Activated naive CD8-positive, alpha-beta T cell treated with anti-CD3 and anti-CD28 coated beads, Interleukin-2, amount 10 ng/mL, durations not matched to agents 7 days and 5 days (primary cell): Measurements from ENCODE around the gene NFKBIE. TPM values are rescaled to one million over a fixed set of nuclear protein-coding genes. Genes with fewer than 3 reads are reported as not detected.
A peak's percentile ranks its signal among the peaks of the same experiment; 100 is the strongest.

Experiments
- ATAC-seq: fragments of 150-1000 bp; cut with Tn5 transposase; one replicate; pipeline ENCODE4 v1.10.0; 2021; ENCODE audit warnings: low read depth, moderate library complexity
- POLR2A ChIA-PET: fragments of 350-600 bp; sonication (Branson Sonifier 250); formaldehyde crosslinking; loops from one replicate; lab custom pipeline; 2021; ENCODE audit warnings: antibody characterized with exemption; lab: Charles Lee
- DNase-seq: peaks from one replicate; pipeline ENCODE4 v3.0.0; 2021
- H3K27ac Mint-ChIP-seq: one replicate; pipeline ENCODE4 v1.8.0; 2022; ENCODE audit warnings: mild to moderate bottlenecking, mixed read lengths
- H3K27me3 Mint-ChIP-seq: one replicate; pipeline ENCODE4 v1.8.0; 2022; ENCODE audit warnings: mild to moderate bottlenecking, moderate library complexity, mixed read lengths
- H3K36me3 Mint-ChIP-seq: one replicate; pipeline ENCODE4 v1.8.0; 2021; ENCODE audit warnings: mild to moderate bottlenecking, mixed read lengths
- H3K4me1 Mint-ChIP-seq: one replicate; pipeline ENCODE4 v1.8.0; 2021; ENCODE audit warnings: mixed read lengths
- H3K4me3 Mint-ChIP-seq: one replicate; pipeline ENCODE4 v1.8.0; 2022; ENCODE audit warnings: mild to moderate bottlenecking, moderate library complexity, mixed read lengths
- H3K9me3 Mint-ChIP-seq: one replicate; pipeline ENCODE4 v1.8.0; 2021; ENCODE audit warnings: mixed read lengths
- total RNA-seq, 2 experiments: library from RNA; stranded (reverse); gene quantifications; one replicate each; pipeline ENCODE4 v1.2.3, GENCODE V29; 2021

NFKBIE gene
- total RNA-seq, 2 experiments from 2014 or later = 14.0 to 14.3 TPM

DNA sequence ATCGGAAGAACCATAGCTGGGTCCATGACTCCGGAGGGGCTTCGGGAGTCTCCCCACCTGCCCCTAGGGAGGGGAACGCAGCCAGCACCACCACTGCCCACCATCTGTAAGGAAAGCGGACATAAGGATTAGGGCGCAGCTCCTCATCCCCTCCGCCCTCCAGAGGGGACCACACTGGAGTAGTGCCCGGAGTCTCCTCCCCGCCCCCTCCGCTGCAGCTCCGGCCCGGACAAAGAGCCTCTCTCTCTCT, 8.7 kb downstream of the NFKBIE start:
- peak; percentile 15 for ATAC-seq
- H3K4me1 Mint-ChIP-seq = peaks cover 46% of the 10 kb centered on the region
- H3K27ac Mint-ChIP-seq = peak overlapping the region; percentile 90
- no peaks in the 10 kb centered on the region for H3K9me3 Mint-ChIP-seq
- H3K36me3 Mint-ChIP-seq = peaks cover 28% of the 10 kb centered on the region
- no peaks in the 10 kb centered on the region for H3K27me3 Mint-ChIP-seq
- peak overlapping the region; percentile 91 for H3K4me3 Mint-ChIP-seq
- POLR2A ChIA-PET = interaction anchor here (0.5 to 4.3 kb wide), 9 partner anchors 8 to 134 kb away, joined by 3 to 111 read pairs (median 3); partner anchors contain the start of genes HSP90AB1 and NFKBIE
- no peak for DNase-seq

DNA sequence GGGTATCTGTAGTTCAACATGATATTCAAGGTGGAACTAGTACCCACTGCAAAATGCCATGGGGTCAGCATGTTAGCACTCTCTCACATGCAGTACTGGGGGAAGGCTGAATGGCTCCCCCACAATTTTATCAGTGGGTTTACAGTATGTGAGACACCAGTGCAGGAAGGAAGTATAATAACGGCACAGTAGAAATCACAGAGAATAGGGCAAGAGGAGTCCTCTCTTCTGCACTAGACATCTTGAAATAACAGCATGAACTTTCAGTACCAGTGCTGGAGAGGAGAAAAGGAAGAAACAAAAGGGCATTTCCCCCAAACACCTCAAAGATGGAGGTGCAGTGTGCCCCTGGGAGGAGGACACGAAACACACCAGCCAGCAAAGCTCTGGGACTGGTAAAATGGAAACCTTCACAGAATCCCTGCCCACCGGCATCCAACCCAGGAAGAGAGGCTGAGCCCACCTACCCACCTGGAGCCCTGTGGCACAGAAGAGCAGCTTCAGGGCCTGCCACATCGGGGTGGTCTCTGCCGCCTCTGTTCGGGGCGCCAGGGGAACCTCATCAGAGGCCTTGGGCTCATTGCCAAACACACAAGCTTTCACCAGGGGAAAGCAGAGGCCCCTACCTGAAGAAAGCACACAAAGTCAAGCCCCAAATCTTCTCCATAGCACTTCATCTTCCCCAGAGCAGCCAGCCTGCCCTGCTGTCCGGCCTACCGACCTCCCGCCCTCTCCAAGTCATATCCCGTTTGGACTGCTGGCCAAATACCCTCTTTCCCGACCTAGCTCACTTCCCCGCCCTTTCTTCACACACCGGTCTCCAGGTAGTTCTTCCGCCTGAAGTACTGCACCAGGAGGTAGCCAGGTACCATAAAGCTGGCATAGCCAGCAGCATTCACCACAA, 9.2 kb downstream of the NFKBIE start:
- DNase-seq (no peak), ATAC-seq (no peak)
- H3K4me1 Mint-ChIP-seq = peaks cover 48% of the 10 kb centered on the region
- POLR2A ChIA-PET = interaction anchor here (0.8 to 4.3 kb wide), 9 partner anchors 9 to 133 kb away, joined by 3 to 111 read pairs (median 3); partner anchors contain the start of genes HSP90AB1 and NFKBIE
- peaks cover 30% of the 10 kb centered on the region for H3K36me3 Mint-ChIP-seq
- H3K4me3 Mint-ChIP-seq = peak overlapping the region; percentile 91
- H3K9me3 Mint-ChIP-seq = no peaks in the 10 kb centered on the region
- H3K27me3 Mint-ChIP-seq = no peaks in the 10 kb centered on the region
- peak overlapping the region; percentile 90 for H3K27ac Mint-ChIP-seq

DNA sequence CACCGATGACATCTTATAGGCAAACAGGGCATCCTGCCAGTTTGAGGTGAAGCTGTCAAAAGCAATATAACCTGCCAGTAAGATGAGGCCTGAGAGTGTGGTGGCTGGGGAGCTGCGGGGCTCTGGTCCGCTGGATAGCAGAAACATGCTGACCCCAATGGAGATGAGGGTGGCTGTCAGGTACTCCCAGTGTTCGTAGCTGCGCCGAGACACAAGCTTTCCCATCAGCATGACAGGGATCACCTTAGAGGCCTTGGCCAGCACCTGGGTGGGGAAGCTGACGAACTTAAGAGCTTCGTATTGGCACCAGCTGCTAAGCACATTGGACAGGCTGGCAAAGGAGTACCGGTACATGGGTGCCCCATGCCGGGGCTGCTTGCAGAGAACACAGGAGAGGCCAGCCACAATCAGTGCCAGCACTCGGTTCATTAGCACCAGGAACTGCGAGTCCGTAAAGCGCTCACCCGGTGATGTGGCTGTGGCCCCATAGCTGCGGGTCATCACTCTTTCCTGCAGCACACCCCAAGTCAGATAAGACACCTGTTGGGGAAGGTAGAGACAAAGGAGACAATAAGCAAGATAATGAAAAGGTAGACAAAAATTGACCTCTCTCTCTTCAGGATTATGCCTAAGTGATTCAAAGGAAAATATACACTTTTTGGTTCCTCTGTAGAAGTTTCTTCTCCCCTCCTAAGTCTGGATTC, 10.1 kb downstream of the NFKBIE start:
- H3K27me3 Mint-ChIP-seq = no peaks in the 10 kb centered on the region
- POLR2A ChIA-PET = interaction anchor here (0.6 to 4.3 kb wide), 5 partner anchors 8 to 718 kb away, joined by 3 to 111 read pairs (median 6); partner anchors contain the start of genes HSP90AB1 and NFKBIE
- peak overlapping the region; percentile 91 for H3K4me3 Mint-ChIP-seq
- H3K9me3 Mint-ChIP-seq = no peaks in the 10 kb centered on the region
- peak overlapping the region; percentile 90 for H3K27ac Mint-ChIP-seq
- ATAC-seq = no peak
- H3K36me3 Mint-ChIP-seq = peaks cover 29% of the 10 kb centered on the region
- DNase-seq = no peak
- H3K4me1 Mint-ChIP-seq = peaks cover 48% of the 10 kb centered on the region

DNA sequence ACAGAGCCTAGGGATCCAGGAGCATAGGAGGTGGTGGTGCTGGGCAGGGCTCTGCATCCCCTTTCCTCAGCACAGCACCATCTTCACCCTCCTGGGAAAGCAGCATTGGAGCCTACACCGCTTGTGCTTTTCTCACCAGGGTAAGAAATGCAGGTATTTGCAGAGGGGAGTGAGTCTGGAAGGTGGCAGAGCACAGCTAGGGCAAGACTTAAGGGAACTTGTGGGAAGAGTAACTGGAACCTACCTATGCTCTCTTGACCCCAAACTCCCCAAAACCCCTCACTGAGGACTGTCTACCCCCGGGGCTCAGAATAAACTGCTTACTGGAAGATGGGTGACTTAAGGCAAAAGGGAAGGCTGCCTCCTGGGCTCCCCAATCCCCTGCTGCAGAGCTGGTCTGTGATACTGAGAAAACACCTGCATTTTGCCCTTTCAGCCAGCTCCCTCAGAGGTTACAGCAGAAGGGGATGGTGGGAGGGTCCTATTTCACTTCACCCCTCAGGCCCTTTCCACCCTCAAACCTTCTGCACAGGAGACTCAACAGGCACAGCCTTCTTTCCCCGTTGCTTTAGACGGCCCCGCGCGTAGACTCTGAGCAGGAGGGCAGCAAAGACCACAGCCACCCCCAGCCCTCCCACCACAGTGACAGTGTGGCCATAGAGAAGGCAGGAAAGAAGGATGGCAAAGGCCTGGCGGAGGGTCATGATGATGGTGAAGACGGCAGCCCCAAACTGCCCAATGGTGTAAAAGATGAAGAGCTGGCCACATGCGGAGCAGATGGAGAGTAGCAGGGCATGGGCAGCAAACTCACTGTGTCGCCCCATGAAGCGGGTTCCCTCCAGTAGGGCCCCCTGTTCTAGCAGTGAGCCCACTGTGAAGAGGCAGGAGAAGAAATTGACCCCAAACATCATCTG, 10.9 kb downstream of the NFKBIE start:
- no peak for ATAC-seq

DNA sequence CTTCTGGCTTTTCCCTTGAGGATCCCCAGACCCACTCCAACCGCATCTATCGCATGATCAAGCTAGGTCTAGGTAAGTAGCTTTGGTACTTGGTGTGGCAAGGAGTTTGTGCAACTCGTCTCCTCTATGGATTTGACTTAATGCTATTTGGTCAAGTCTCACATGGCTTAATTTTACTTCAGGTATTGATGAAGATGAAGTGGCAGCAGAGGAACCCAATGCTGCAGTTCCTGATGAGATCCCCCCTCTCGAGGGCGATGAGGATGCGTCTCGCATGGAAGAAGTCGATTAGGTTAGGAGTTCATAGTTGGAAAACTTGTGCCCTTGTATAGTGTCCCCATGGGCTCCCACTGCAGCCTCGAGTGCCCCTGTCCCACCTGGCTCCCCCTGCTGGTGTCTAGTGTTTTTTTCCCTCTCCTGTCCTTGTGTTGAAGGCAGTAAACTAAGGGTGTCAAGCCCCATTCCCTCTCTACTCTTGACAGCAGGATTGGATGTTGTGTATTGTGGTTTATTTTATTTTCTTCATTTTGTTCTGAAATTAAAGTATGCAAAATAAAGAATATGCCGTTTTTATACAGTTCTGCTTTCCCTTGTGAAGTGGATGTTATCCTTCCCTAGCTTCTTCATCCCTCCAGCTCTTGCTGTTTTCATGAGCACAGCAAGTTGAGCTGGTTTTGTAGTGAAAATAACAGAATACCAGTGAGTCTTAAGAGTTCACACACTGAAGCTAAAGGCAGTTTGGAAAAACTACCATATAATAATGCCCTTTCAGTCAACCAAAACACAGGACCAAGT, 11.8 kb downstream of the NFKBIE start:
- H3K4me1 Mint-ChIP-seq = peaks cover 62% of the 10 kb centered on the region
- H3K4me3 Mint-ChIP-seq = no peak overlapping the region
- DNase-seq (no peak), ATAC-seq (peak; percentile 16)
- POLR2A ChIA-PET = interaction anchor here (1.5 to 4.0 kb wide), 2 partner anchors 12 to 30 kb away, joined by 4 to 23 read pairs; partner anchors contain the start of genes NFKBIE and SLC29A1
- H3K27ac Mint-ChIP-seq = no peak overlapping the region
- H3K36me3 Mint-ChIP-seq = peaks cover 35% of the 10 kb centered on the region
- no peaks in the 10 kb centered on the region for H3K27me3 Mint-ChIP-seq
- H3K9me3 Mint-ChIP-seq = no peaks in the 10 kb centered on the region

More for the DNA sequence above, 10.9 kb downstream of the NFKBIE start:
- no peaks in the 10 kb centered on the region for H3K9me3 Mint-ChIP-seq
- peaks cover 37% of the 10 kb centered on the region for H3K36me3 Mint-ChIP-seq
- peaks cover 56% of the 10 kb centered on the region for H3K4me1 Mint-ChIP-seq
- no peak overlapping the region for H3K4me3 Mint-ChIP-seq
- no peak for DNase-seq
- no peaks in the 10 kb centered on the region for H3K27me3 Mint-ChIP-seq
- no peak overlapping the region for H3K27ac Mint-ChIP-seq
- POLR2A ChIA-PET = interaction anchor here (0.6 to 4.3 kb wide), 6 partner anchors 7 to 718 kb away, joined by 3 to 111 read pairs (median 6); partner anchors contain the start of genes HSP90AB1, NFKBIE and SLC29A1

DNA sequence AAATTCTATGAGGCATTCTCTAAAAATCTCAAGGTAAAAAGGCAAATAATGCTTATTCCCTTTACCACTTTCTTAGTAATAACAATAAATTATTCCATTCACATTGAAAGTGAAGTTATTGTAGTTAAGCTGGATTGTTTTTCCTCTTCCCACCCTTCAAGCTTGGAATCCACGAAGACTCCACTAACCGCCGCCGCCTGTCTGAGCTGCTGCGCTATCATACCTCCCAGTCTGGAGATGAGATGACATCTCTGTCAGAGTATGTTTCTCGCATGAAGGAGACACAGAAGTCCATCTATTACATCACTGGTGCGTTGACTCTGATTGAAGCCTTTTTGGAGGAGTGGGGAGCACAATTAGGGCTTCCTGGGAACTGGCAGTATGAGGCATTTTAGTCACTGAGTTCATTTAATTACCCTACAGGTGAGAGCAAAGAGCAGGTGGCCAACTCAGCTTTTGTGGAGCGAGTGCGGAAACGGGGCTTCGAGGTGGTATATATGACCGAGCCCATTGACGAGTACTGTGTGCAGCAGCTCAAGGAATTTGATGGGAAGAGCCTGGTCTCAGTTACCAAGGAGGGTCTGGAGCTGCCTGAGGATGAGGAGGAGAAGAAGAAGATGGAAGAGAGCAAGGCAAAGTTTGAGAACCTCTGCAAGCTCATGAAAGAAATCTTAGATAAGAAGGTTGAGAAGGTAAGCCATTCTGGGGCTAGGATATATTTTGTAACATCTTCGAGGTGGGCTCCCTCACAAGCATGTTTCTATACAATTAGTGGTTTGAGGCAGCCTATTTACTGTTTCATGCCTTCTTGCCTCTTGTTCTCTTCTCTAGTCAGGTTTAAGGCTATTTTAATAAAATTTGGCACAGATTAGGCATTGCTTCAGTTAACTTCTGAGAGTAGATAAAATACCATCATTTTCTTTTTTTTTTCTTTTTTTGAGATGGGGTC, 13.5 kb downstream of the NFKBIE start:
- H3K27ac Mint-ChIP-seq = peak overlapping the region; percentile 59

DNA sequence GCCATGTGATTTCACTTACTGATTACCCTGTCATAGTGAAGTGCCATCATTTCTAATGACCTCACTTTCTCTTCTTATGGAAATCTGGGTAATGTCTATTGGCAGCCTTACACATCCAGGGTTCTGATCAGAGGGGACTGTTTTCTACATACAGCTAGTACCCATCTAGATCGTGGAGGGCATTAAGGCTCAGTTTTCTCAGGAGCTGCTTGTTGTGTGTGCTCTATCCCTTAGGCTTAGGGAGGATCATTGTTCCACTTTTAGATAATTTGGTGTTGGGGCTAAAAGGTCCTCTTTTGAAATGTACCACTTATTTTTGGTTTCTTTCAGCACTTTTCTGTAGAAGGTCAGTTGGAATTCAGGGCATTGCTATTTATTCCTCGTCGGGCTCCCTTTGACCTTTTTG, 14.6 kb downstream of the NFKBIE start:
- no peak overlapping the region for H3K4me3 Mint-ChIP-seq
- POLR2A ChIA-PET = interaction anchor here (1.1 kb wide), 1 partner anchor 14 kb away, joined by 3 read pairs; no protein-coding TSS in a partner anchor
- H3K4me1 Mint-ChIP-seq = peaks cover 57% of the 10 kb centered on the region
- ATAC-seq (no peak), DNase-seq (no peak)
- H3K27ac Mint-ChIP-seq = peak overlapping the region; percentile 38
- H3K9me3 Mint-ChIP-seq = no peaks in the 10 kb centered on the region
- H3K36me3 Mint-ChIP-seq = peaks cover 38% of the 10 kb centered on the region
- H3K27me3 Mint-ChIP-seq = no peaks in the 10 kb centered on the region

More for the DNA sequence above, 13.5 kb downstream of the NFKBIE start:
- Mint-ChIP-seq H3K4me3 (no peak overlapping the region), H3K36me3 (peaks cover 41% of the 10 kb centered on the region), H3K4me1 (peaks cover 63% of the 10 kb centered on the region), H3K9me3 (no peaks in the 10 kb centered on the region), H3K27me3 (no peaks in the 10 kb centered on the region)
- no peak for ATAC-seq
- no peak for DNase-seq
- POLR2A ChIA-PET = interaction anchor here (1.1 kb wide), 1 partner anchor 12 kb away, joined by 3 read pairs; no protein-coding TSS in a partner anchor

DNA sequence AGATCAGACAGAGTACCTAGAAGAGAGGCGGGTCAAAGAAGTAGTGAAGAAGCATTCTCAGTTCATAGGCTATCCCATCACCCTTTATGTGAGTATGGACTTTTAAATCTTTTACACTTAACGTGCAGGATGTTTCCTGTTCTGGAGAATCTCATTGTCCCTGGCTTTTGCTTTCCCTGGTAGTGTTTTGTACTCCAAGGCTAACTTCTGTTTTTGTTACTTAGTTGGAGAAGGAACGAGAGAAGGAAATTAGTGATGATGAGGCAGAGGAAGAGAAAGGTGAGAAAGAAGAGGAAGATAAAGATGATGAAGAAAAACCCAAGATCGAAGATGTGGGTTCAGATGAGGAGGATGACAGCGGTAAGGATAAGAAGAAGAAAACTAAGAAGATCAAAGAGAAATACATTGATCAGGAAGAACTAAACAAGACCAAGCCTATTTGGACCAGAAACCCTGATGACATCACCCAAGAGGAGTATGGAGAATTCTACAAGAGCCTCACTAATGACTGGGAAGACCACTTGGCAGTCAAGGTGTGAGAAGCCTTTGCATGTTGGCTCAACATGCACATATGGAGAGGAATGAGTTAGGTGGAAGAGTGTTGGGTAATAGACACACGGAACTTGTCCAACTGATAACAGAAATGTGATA, 15.2 kb downstream of the NFKBIE start:
- H3K4me3 Mint-ChIP-seq = peak overlapping the region; percentile 22
- H3K4me1 Mint-ChIP-seq = peaks cover 57% of the 10 kb centered on the region
- no peaks in the 10 kb centered on the region for H3K27me3 Mint-ChIP-seq
- peak overlapping the region; percentile 38 for H3K27ac Mint-ChIP-seq
- ATAC-seq (no peak), DNase-seq (no peak)
- H3K9me3 Mint-ChIP-seq = no peaks in the 10 kb centered on the region
- H3K36me3 Mint-ChIP-seq = peaks cover 38% of the 10 kb centered on the region
- POLR2A ChIA-PET = no interaction called here

DNA sequence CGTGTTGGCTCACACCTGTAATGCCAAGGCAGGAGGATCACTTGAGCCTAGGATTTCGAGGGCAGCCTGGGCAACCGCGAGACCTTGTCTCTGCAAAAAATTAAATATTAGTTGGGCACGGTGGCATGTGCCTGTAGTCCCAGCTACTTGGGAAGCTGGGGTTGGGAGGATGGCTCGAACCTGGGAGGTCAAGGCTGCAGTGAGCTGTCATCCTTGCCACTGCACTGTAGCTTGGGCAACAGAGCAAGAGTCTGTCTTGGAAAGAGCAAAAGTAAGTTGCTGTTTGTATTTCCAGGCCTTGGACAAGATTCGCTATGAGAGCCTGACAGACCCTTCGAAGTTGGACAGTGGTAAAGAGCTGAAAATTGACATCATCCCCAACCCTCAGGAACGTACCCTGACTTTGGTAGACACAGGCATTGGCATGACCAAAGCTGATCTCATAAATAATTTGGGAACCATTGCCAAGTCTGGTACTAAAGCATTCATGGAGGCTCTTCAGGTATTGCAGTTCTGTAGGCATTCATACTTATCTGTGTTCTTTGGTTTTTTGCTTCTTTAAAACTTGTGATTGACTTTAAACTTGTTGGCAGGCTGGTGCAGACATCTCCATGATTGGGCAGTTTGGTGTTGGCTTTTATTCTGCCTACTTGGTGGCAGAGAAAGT, 16.1 kb downstream of the NFKBIE start:
- peak overlapping the region; percentile 99 for H3K4me3 Mint-ChIP-seq
- no peaks in the 10 kb centered on the region for H3K9me3 Mint-ChIP-seq
- ATAC-seq (no peak), DNase-seq (no peak)
- peaks cover 38% of the 10 kb centered on the region for H3K36me3 Mint-ChIP-seq
- peak overlapping the region; percentile 99 for H3K27ac Mint-ChIP-seq
- peaks cover 2% of the 10 kb centered on the region for H3K27me3 Mint-ChIP-seq
- peaks cover 52% of the 10 kb centered on the region for H3K4me1 Mint-ChIP-seq
- POLR2A ChIA-PET = interaction anchor here (4.1 kb wide), 1 partner anchor 7 kb away, joined by 111 read pairs; the partner anchor contains the start of gene SLC35B2

DNA sequence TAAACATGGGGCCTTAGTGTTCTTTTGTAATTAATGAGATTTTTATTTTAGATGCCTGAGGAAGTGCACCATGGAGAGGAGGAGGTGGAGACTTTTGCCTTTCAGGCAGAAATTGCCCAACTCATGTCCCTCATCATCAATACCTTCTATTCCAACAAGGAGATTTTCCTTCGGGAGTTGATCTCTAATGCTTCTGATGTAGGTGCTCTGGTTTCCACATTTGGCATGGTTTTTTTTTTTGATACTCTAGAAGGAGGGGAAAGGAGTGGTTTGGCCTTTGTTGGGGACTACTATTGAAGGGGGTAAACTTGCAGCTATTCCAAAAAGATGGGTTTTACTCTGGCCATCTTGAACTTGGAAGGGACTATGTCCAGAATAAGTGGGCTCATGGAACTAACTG, 16.8 kb downstream of the NFKBIE start:
- Mint-ChIP-seq H3K4me1 (peaks cover 50% of the 10 kb centered on the region), H3K4me3 (peak overlapping the region; percentile 99), H3K27ac (peak overlapping the region; percentile 99), H3K27me3 (peaks cover 7% of the 10 kb centered on the region), H3K36me3 (peaks cover 38% of the 10 kb centered on the region), H3K9me3 (no peaks in the 10 kb centered on the region)
- POLR2A ChIA-PET = interaction anchor here (3.5 to 4.2 kb wide), 3 partner anchors 8 to 25 kb away, joined by 30 to 111 read pairs (median 44); partner anchors contain the start of genes NFKBIE, SLC29A1 and SLC35B2
- DNase-seq = no peak
- ATAC-seq = no peak
